Measurements from ENCODE around the gene TPRA1.
A peak's percentile ranks its signal among the peaks of the same experiment; 100 is the strongest.
"Not testable (repeated sequence)": the region's sequence is repeated elsewhere in the genome, so short reads cannot be mapped to it uniquely, and the experiment has no call there.

The TPRA1 gene

GRCh38 chr3:127615631-127616305 lies 25.2 kb upstream of the TPRA1 start:
- DNase-seq, result no peak

- no peak for DNase-seq
Measured at GRCh38 chr3:127614928-127615589, 24.5 kb upstream of the TPRA1 start.

- DNase-seq, result no peak
Measured at GRCh38 chr3:127613406-127613805, 22.9 kb upstream of the TPRA1 start.

- DNase-seq, result no peak
Measured at GRCh38 chr3:127612966-127613365, 22.4 kb upstream of the TPRA1 start.

GRCh38 chr3:127611251-127611650 lies 20.7 kb upstream of the TPRA1 start:
- no peak for DNase-seq

GRCh38 chr3:127610105-127610504 lies 19.6 kb upstream of the TPRA1 start:
- DNase-seq, result no peak

- DNase-seq, result no peak
Measured at GRCh38 chr3:127608362-127608718, 17.8 kb upstream of the TPRA1 start.

GRCh38 chr3:127607675-127608361 lies 17.3 kb upstream of the TPRA1 start:
- no peak for DNase-seq

GRCh38 chr3:127606981-127607595 lies 16.6 kb upstream of the TPRA1 start:
- no peak for DNase-seq

- no peak for DNase-seq
Measured at GRCh38 chr3:127606086-127606805, 15.7 kb upstream of the TPRA1 start.

GRCh38 chr3:127605547-127605946 lies 15.0 kb upstream of the TPRA1 start:
- DNase-seq, result not testable (repeated sequence)

GRCh38 chr3:127604546-127605165 lies 14.1 kb upstream of the TPRA1 start:
- no peak for DNase-seq

- no peak for DNase-seq
Measured at GRCh38 chr3:127604035-127604434, 13.5 kb upstream of the TPRA1 start.

- DNase-seq, result no peak
Measured at GRCh38 chr3:127600749-127601456, 10.4 kb upstream of the TPRA1 start.

- DNase-seq, result no peak
Measured at GRCh38 chr3:127598841-127599570, 8.5 kb upstream of the TPRA1 start.

GRCh38 chr3:127597020-127597771 lies 6.7 kb upstream of the TPRA1 start:
- peak; percentile 90 for DNase-seq

- no peak for DNase-seq
Measured at GRCh38 chr3:127595303-127595702, 4.8 kb upstream of the TPRA1 start.

GRCh38 chr3:127593178-127593577 lies 2.6 kb upstream of the TPRA1 start:
- peak; percentile 28 for DNase-seq

GRCh38 chr3:127590282-127590592 lies 296 bp downstream of the TPRA1 start:
- DNase-seq, result no peak

- peak; percentile 57 for DNase-seq
Measured at GRCh38 chr3:127589600-127590281, 792 bp downstream of the TPRA1 start.
